MCF 10A (cell line): Measurements from ENCODE around the gene SLC39A13. TPM values are rescaled to one million over a fixed set of nuclear protein-coding genes. Genes with fewer than 3 reads are reported as not detected.

Experiments used
- BruUV-seq: library from RNA; stranded (reverse); fragments of 400-500 nt; replicated peaks from 2 replicates; lab custom pipeline; 2021; lab: Mats Ljungman, UMichigan
- CTCF ChIA-PET: fragments of 300-600 bp; sonication (Branson Sonifier 250); formaldehyde crosslinking; extraction: SDS; loops from one replicate; lab custom pipeline; 2021; ENCODE audit warnings: antibody characterized with exemption, inconsistent platforms; lab: Yijun Ruan, JAX
- POLR2A ChIA-PET: fragments of 300-600, 350-650 bp; sonication (Branson Sonifier 250); formaldehyde crosslinking; extraction: SDS; loops from one replicate; lab custom pipeline; 2020; ENCODE audit warnings: antibody characterized with exemption, inconsistent platforms; lab: Yijun Ruan, JAX
- DNase-seq: peaks from one replicate; pipeline ENCODE4 v3.0.0-alpha.2; 2018; ENCODE audit not compliant: unreplicated experiment
- H3K27ac Mint-ChIP-seq: one replicate; pipeline ENCODE4 v1.8.0; 2022; ENCODE audit warnings: mild to moderate bottlenecking, low read depth, mixed read lengths; ENCODE audit not compliant: unreplicated experiment
- H3K27me3 Mint-ChIP-seq: one replicate; pipeline ENCODE4 v1.8.0; 2022; ENCODE audit warnings: mixed read lengths; ENCODE audit not compliant: insufficient read depth, unreplicated experiment
- H3K36me3 Mint-ChIP-seq: one replicate; pipeline ENCODE4 v1.8.0; 2022; ENCODE audit warnings: mild to moderate bottlenecking, moderate library complexity, mixed read lengths; ENCODE audit not compliant: insufficient read depth, unreplicated experiment
- H3K4me1 Mint-ChIP-seq: one replicate; pipeline ENCODE4 v1.8.0; 2022; ENCODE audit warnings: mixed read lengths; ENCODE audit not compliant: insufficient read depth, unreplicated experiment
- H3K4me3 Mint-ChIP-seq: one replicate; pipeline ENCODE4 v1.8.0; 2022; ENCODE audit warnings: mild to moderate bottlenecking, moderate library complexity, mixed read lengths; ENCODE audit not compliant: unreplicated experiment
- H3K9me3 Mint-ChIP-seq: one replicate; pipeline ENCODE4 v1.8.0; 2022; ENCODE audit warnings: mixed read lengths; ENCODE audit not compliant: unreplicated experiment
- CTCF ChIP-seq: fragments of 200-600 bp; IDR thresholded peaks from one replicate; pipeline ENCODE4 v1.8.0; 2022; ENCODE audit warnings: antibody characterized with exemption, mild to moderate bottlenecking; ENCODE audit not compliant: unreplicated experiment
- intact Hi-C: fragments of 100-400 bp; cut with micrococcal nuclease; formaldehyde crosslinking; loops from 2 replicates; pipeline ENCODE4 v1.14.1; 2022
- total RNA-seq: library from RNA; stranded (reverse); gene quantifications from 2 replicates; pipeline ENCODE4 v1.2.3, GENCODE V29; 2022

The SLC39A13 gene
- total RNA-seq, 1 experiment from 2014 or later: 56.5 TPM

- ChIA-PET POLR2A (interaction anchor here (0.7 kb wide), 1 partner anchor 34 kb away, joined by 3 read pairs; no protein-coding TSS in a partner anchor), CTCF (interaction anchor here (0.6 to 1.3 kb wide), 5 partner anchors 12 to 592 kb away, joined by 3 to 9 read pairs (median 3); no protein-coding TSS in a partner anchor)
- peaks cover under 1% of the 10 kb centered on the region for H3K27me3 Mint-ChIP-seq
- H3K27ac Mint-ChIP-seq: no peak overlapping the region
- no peaks in the 10 kb centered on the region for H3K36me3 Mint-ChIP-seq
- DNase-seq: no peak
- no peak overlapping the region for H3K4me3 Mint-ChIP-seq
- H3K4me1 Mint-ChIP-seq: no peaks in the 10 kb centered on the region
- H3K9me3 Mint-ChIP-seq: no peaks in the 10 kb centered on the region
- no TSS peak for BruUV-seq
- no peak for TF ChIP-seq CTCF
- intact Hi-C loops: no loop called here
Measured at GRCh38 chr11:47360341-47360740, 48.0 kb upstream of the SLC39A13 start.

- H3K4me3 Mint-ChIP-seq: no peak overlapping the region
- ChIA-PET CTCF (interaction anchor here (0.5 to 1.1 kb wide), 4 partner anchors 13 to 140 kb away, joined by 3 read pairs; no protein-coding TSS in a partner anchor), POLR2A (no interaction called here)
- no peak for DNase-seq
- intact Hi-C loops: no loop called here
- TF ChIP-seq CTCF: no peak
- no peaks in the 10 kb centered on the region for H3K36me3 Mint-ChIP-seq
- BruUV-seq: no TSS peak
- peaks cover 11% of the 10 kb centered on the region for H3K27me3 Mint-ChIP-seq
- no peaks in the 10 kb centered on the region for H3K9me3 Mint-ChIP-seq
- no peak overlapping the region for H3K27ac Mint-ChIP-seq
- H3K4me1 Mint-ChIP-seq: no peaks in the 10 kb centered on the region
Measured at GRCh38 chr11:47361419-47361818, 47.0 kb upstream of the SLC39A13 start.

- DNase-seq: no peak
- Mint-ChIP-seq H3K9me3 (no peaks in the 10 kb centered on the region), H3K27me3 (peaks cover 26% of the 10 kb centered on the region), H3K4me3 (no peak overlapping the region), H3K4me1 (no peaks in the 10 kb centered on the region), H3K27ac (no peak overlapping the region), H3K36me3 (no peaks in the 10 kb centered on the region)
- BruUV-seq: no TSS peak
- intact Hi-C loops: no loop called here
- TF ChIP-seq CTCF: no peak
- ChIA-PET CTCF (no interaction called here), POLR2A (interaction anchor here (0.7 kb wide), 1 partner anchor 117 kb away, joined by 3 read pairs; the partner anchor contains the start of gene ACP2)
Measured at GRCh38 chr11:47366020-47366490, 42.3 kb upstream of the SLC39A13 start.

GRCh38 chr11:47369676-47370075 lies 38.7 kb upstream of the SLC39A13 start:
- intact Hi-C loops: no loop called here
- Mint-ChIP-seq H3K27ac (no peak overlapping the region), H3K36me3 (no peaks in the 10 kb centered on the region), H3K4me3 (no peak overlapping the region), H3K4me1 (no peaks in the 10 kb centered on the region), H3K27me3 (peaks cover 26% of the 10 kb centered on the region), H3K9me3 (no peaks in the 10 kb centered on the region)
- ChIA-PET CTCF (interaction anchor here (0.6 kb wide), 1 partner anchor 616 kb away, joined by 3 read pairs; no protein-coding TSS in a partner anchor), POLR2A (interaction anchor here (0.6 kb wide), 1 partner anchor 146 kb away, joined by 4 read pairs; no protein-coding TSS in a partner anchor)
- no peak for DNase-seq
- no peak for TF ChIP-seq CTCF
- BruUV-seq: no TSS peak
